D721Med (cell line): ENCODE measurements around the gene ARL10.
A peak's percentile ranks its signal among the peaks of the same experiment; 100 is the strongest.

Experiments
- DNase-seq: peaks from one replicate; pipeline ENCODE4 v3.0.0; 2011; ENCODE audit warnings: low spot score; ENCODE audit not compliant: insufficient read length
- FAIRE-seq: peaks from 2 replicates; lab custom pipeline; 2011; peaks lifted over from hg19 to GRCh38; lab: Jason Lieb, UNC
- CTCF ChIP-seq: IDR thresholded peaks from 2 replicates; pipeline ENCODE4 v1.5.1; 2012; ENCODE audit warnings: mild to moderate bottlenecking, control low read depth; ENCODE audit not compliant: insufficient read depth; ENCODE audit errors: missing control alignments

ARL10 gene

DNA sequence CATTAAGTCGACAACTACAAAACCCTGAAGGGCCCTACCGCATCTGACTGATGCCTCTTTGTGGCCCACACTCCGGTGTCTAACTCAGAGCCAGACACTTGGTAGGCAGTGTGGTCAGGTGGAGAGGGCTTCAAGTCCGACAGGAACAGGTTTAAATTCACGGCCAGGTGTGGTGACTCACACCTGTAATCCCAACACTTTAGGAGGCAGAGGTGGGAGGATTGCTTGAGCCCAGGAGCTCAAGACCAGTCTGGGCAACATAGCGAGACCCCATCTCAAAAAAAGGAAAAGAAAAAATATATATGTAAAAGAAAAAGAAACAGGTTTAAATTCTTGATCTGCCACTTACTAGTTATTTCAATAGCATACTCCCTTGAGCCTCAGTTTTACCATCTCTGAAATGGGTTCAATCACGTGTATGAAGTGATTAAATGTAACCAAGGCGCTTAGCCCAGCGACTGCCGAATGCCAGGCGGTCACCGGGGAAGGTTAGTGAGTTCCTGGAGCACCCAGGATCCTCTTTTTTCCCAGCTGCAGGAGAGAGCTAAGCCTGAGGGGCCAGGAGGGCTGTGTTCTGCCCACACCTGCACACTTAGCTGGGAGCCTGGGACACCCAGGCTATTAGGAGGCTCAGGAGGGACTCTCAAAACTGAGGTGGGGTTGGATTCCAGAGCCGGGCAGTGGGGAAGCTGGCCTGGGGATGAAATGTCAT lies 50.1 kb downstream of the ARL10 start:
- TF ChIP-seq CTCF = no peak
- no peak for DNase-seq
- no peak for FAIRE-seq

GRCh38 chr5:176415952-176416924 lies 51.0 kb downstream of the ARL10 start, which contains the start of gene CLTB:
Gene CLTB, minus strand, starts transcription at chr5:176416539. Its CDS starts 176 bp downstream, at chr5:176416363.
- no peak for FAIRE-seq
- DNase-seq = peak; percentile 85
- peak; percentile 69 for TF ChIP-seq CTCF

DNA sequence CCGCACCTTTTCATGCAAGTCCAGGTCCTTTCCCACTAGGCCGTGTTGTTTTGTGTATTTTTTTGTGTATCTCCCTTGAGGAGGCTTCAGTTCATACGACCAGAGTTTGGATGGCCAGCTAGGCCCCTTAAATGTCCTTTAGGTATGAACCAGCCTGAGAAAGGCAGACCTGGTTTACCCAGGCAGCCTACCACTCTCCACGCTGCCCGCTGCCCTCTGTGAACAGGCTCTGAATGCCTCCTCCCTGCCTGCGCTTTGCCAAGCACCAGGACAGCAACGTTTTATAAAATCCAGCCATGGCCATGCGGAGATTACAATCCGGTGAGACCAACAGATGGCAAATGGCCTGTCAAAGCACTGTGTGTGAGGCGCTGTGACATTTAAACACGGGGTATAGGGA lies 51.7 kb downstream of the ARL10 start:
- no peak for TF ChIP-seq CTCF
- no peak for FAIRE-seq
- DNase-seq = no peak

DNA sequence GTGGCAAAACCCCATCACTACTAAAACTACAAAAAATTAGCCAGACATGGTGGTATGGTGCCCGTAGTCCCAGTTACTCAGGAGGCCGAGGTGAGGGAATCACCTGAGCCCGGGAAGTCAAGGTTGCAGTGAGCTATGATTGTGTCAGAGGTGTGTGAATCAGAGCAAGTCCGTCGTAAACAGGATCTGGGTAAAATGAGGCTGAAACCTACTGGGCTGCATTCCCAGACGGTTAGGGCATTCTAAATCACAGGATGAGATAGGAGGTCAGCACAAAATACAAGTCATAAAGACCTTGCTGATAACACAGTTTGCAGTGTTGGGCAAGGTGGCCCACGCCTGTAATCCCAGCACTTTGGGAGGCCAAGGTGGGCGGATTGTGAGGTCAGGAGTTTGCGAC lies 53.0 kb downstream of the ARL10 start:
- no peak for TF ChIP-seq CTCF
- no peak for FAIRE-seq
- DNase-seq = no peak

GRCh38 chr5:176420086-176420485 lies 54.8 kb downstream of the ARL10 start:
- no peak for TF ChIP-seq CTCF
- DNase-seq (no peak), FAIRE-seq (no peak)

GRCh38 chr5:176420972-176421544 lies 55.8 kb downstream of the ARL10 start:
- DNase-seq (no peak), FAIRE-seq (no peak)
- TF ChIP-seq CTCF = no peak
